Measurements from ENCODE around the gene ISG15.
A peak's percentile ranks its signal among the peaks of the same experiment; 100 is the strongest.

The ISG15 gene

GRCh38 chr1:1013105-1013921 is at the start of gene ISG15:
TSS of gene ISG15 (plus strand) at chr1:1013497. CDS start at chr1:1013574, 77 bp downstream.
- DNase-seq (ENCODE audit: low read depth), result peak; percentile 93

- DNase-seq (ENCODE audit: low read depth), result no peak
Measured at GRCh38 chr1:963746-964525, 49.4 kb upstream of the ISG15 start.

GRCh38 chr1:964691-965525 is 48.4 kb upstream of the ISG15 start:
- no peak for DNase-seq (ENCODE audit: low read depth)

- no peak for DNase-seq (ENCODE audit: low read depth)
Measured at GRCh38 chr1:965526-966134, 47.7 kb upstream of the ISG15 start.

GRCh38 chr1:966135-966703 is 47.1 kb upstream of the ISG15 start, which contains the start of gene PLEKHN1:
TSS of gene PLEKHN1 (plus strand) at chr1:966482. CDS start at chr1:966532, 50 bp downstream.
- peak; percentile 85 for DNase-seq (ENCODE audit: low read depth)

- DNase-seq (ENCODE audit: low read depth), result peak; percentile 85
Measured at GRCh38 chr1:966704-967300, 46.5 kb upstream of the ISG15 start.

- DNase-seq (ENCODE audit: low read depth), result no peak
Measured at GRCh38 chr1:967466-968343, 45.6 kb upstream of the ISG15 start.

GRCh38 chr1:969260-969855 is 43.9 kb upstream of the ISG15 start:
- DNase-seq (ENCODE audit: low read depth), result no peak

GRCh38 chr1:970242-970972 is 42.9 kb upstream of the ISG15 start:
- DNase-seq (ENCODE audit: low read depth), result no peak

GRCh38 chr1:970973-971730 is 42.1 kb upstream of the ISG15 start:
- no peak for DNase-seq (ENCODE audit: low read depth)

GRCh38 chr1:971751-972506 is 41.4 kb upstream of the ISG15 start:
- DNase-seq (ENCODE audit: low read depth), result no peak

- DNase-seq (ENCODE audit: low read depth), result no peak
Measured at GRCh38 chr1:972726-973458, 40.4 kb upstream of the ISG15 start.

- no peak for DNase-seq (ENCODE audit: low read depth)
Measured at GRCh38 chr1:973459-974292, 39.6 kb upstream of the ISG15 start.

- no peak for DNase-seq (ENCODE audit: low read depth)
Measured at GRCh38 chr1:974293-974640, 39.0 kb upstream of the ISG15 start.

- no peak for DNase-seq (ENCODE audit: low read depth)
Measured at GRCh38 chr1:974687-975328, 38.5 kb upstream of the ISG15 start.
